Left cardiac atrium (tissue), 4 donors: ENCODE data around the gene IRX4. TPM values are rescaled to one million over a fixed set of nuclear protein-coding genes. Genes with fewer than 3 reads are reported as not detected.
A peak's percentile ranks its signal among the peaks of the same experiment; 100 is the strongest.
"Not testable (repeated sequence)": the region's sequence is repeated elsewhere in the genome, so short reads cannot be mapped to it uniquely, and the experiment has no call there.

ENCODE experiments used
- ATAC-seq, 2 donors: fragments of 200-7000 bp; cut with Tn5 transposase; one replicate each; pipeline ENCODE4 v1.9.1; 2020; ENCODE audit warnings: mild to moderate bottlenecking in 2 of 2, moderate library complexity in 2 of 2
- DNase-seq: peaks from one replicate; pipeline ENCODE4 v3.0.0-alpha.2; 2020
- intact Hi-C, 2 donors: fragments of 100-400 bp; cut with DNase I; formaldehyde crosslinking; loops; one replicate each; pipeline versions ENCODE4 v1.14.1 to v1.15.1; 2022 to 2023
- total RNA-seq, 2 donors: library from RNA; stranded (reverse); fragmentation: NEBNext Ultra II Directional; extraction: Animal tissue kit (Norgen Biotek cat#: 25700); gene quantifications; one replicate each; pipeline ENCODE4 v1.2.1, GENCODE V29; 2021
- donor health status: DM: no; HTN: yes; CAD: no.
- donor health status: DM: no; HTN: yes; CAD: no; lungs with severe emphysema.
- donor health status: DM: yes; HTN: yes; CAD: no.
- donor health status: Dilated cardiomyopathy.

Gene IRX4
- total RNA-seq, 2 donors from 2014 or later: 0.18 to 0.50 TPM

- ATAC-seq, DNase-seq, intact Hi-C loops: not testable (repeated sequence)
These were observed 12.1 kb downstream of the IRX4 start for GRCh38 chr5:1870435-1871272.

- no peak for ATAC-seq
- intact Hi-C loops: no loop called here
- DNase-seq: no peak
These were observed 13.7 kb downstream of the IRX4 start for GRCh38 chr5:1868886-1869475.

GRCh38 chr5:1867815-1868143, 14.9 kb downstream of the IRX4 start:
- DNase-seq: no peak
- ATAC-seq: no peak
- intact Hi-C loops: no loop called here

- intact Hi-C loops: no loop called here
- DNase-seq: no peak
- peak in 1 of 2 donors; percentile 49 for ATAC-seq
These were observed 15.5 kb downstream of the IRX4 start for GRCh38 chr5:1867114-1867814.

GRCh38 chr5:1865948-1866347, 16.8 kb downstream of the IRX4 start:
- intact Hi-C loops: no loop called here
- no peak for DNase-seq
- ATAC-seq: no peak

GRCh38 chr5:1865486-1865885, 17.2 kb downstream of the IRX4 start:
- DNase-seq (no peak), ATAC-seq (no peak)
- intact Hi-C loops: no loop called here

- intact Hi-C loops: no loop called here
- DNase-seq (no peak), ATAC-seq (no peak)
These were observed 17.8 kb downstream of the IRX4 start for GRCh38 chr5:1864896-1865440.

GRCh38 chr5:1860949-1861348, 21.8 kb downstream of the IRX4 start:
- ATAC-seq (peak; percentile 54 to 85), DNase-seq (no peak)
- intact Hi-C loops: no loop called here

- DNase-seq (no peak), ATAC-seq (no peak)
- intact Hi-C loops: no loop called here
These were observed 22.6 kb downstream of the IRX4 start for GRCh38 chr5:1860021-1860610.

- DNase-seq (no peak), ATAC-seq (no peak)
- intact Hi-C loops: no loop called here
These were observed 23.6 kb downstream of the IRX4 start for GRCh38 chr5:1859099-1859498.

- ATAC-seq: no peak
- DNase-seq: no peak
- intact Hi-C loops: no loop called here
These were observed 24.3 kb downstream of the IRX4 start for GRCh38 chr5:1858436-1858835.

GRCh38 chr5:1857256-1857600, 25.5 kb downstream of the IRX4 start:
- ATAC-seq: no peak
- intact Hi-C loops: no loop called here
- DNase-seq: no peak

- intact Hi-C loops: no loop called here
- no peak for DNase-seq
- no peak for ATAC-seq
These were observed 26.0 kb downstream of the IRX4 start for GRCh38 chr5:1856596-1857255.

- ATAC-seq: no peak
- DNase-seq: no peak
- intact Hi-C loops: no loop called here
These were observed 27.1 kb downstream of the IRX4 start for GRCh38 chr5:1855596-1855995.

- DNase-seq: no peak
- intact Hi-C loops: no loop called here
- ATAC-seq: no peak
These were observed 27.6 kb downstream of the IRX4 start for GRCh38 chr5:1855075-1855474.

GRCh38 chr5:1853531-1853930, 29.2 kb downstream of the IRX4 start:
- ATAC-seq (no peak), DNase-seq (no peak)
- intact Hi-C loops: no loop called here

GRCh38 chr5:1852324-1852947, 30.3 kb downstream of the IRX4 start:
- no peak for DNase-seq
- intact Hi-C loops: no loop called here
- no peak for ATAC-seq

- DNase-seq: no peak
- ATAC-seq: no peak
- intact Hi-C loops: no loop called here
These were observed 31.3 kb downstream of the IRX4 start for GRCh38 chr5:1851290-1851934.
